SK-N-SH treated with all-trans-retinoic acid at 6 μM for 48 hours (cell line): ENCODE measurements around the gene SEMA4F.

Experiments used
- ATAC-seq: fragments of 200-7000 bp; cut with Tn5 transposase; 3 replicates; pipeline ENCODE4 v1.9.1; 2020; ENCODE audit warnings: mild to moderate bottlenecking, moderate library complexity
- ARNTL ChIP-seq: fragments of 450-650 bp; formaldehyde crosslinking; IDR thresholded peaks from 2 replicates; pipeline ENCODE4 v1.5.0; 2020; ENCODE audit warnings: low read depth, mild to moderate bottlenecking, moderate library complexity, borderline replicate concordance
- BACH2 ChIP-seq: fragments of 250-450 bp; sonication (Bioruptor Pico); IDR thresholded peaks from 2 replicates; pipeline ENCODE4 v1.9.0; 2021; ENCODE audit warnings: mild to moderate bottlenecking, borderline replicate concordance
- CREB5 ChIP-seq: fragments of 250-450 bp; sonication (Bioruptor Pico); IDR thresholded peaks from 2 replicates; pipeline ENCODE4 v1.5.1; 2020; ENCODE audit warnings: low read depth, mild to moderate bottlenecking, moderate library complexity
- CSDC2 ChIP-seq: fragments of 250-450 bp; sonication (Bioruptor Pico); IDR thresholded peaks from 2 replicates; pipeline ENCODE4 v1.5.0; 2020; ENCODE audit warnings: mild to moderate bottlenecking, moderate library complexity
- CSRNP3 ChIP-seq: fragments of 250-450 bp; sonication (Bioruptor Pico); IDR thresholded peaks from 2 replicates; pipeline ENCODE4 v1.5.1; 2021; ENCODE audit warnings: mild to moderate bottlenecking, moderate library complexity
- GLIS3 ChIP-seq: fragments of 250-450 bp; sonication (Bioruptor Pico); IDR thresholded peaks from 2 replicates; pipeline ENCODE4 v1.5.0; 2020; ENCODE audit warnings: mild to moderate bottlenecking, moderate library complexity
- ISL1 ChIP-seq: fragments of 250-450 bp; sonication (Bioruptor Pico); IDR thresholded peaks from 2 replicates; pipeline ENCODE4 v2.1.2; 2022; ENCODE audit warnings: mild to moderate bottlenecking, moderate library complexity
- PATZ1 ChIP-seq: fragments of 250-450 bp; sonication (Bioruptor Pico); IDR thresholded peaks from 2 replicates; pipeline ENCODE4 v1.8.0; 2020; ENCODE audit warnings: mild to moderate bottlenecking, moderate library complexity, borderline replicate concordance
- POU6F1 ChIP-seq: fragments of 250-450 bp; sonication (Bioruptor Pico); IDR thresholded peaks from 2 replicates; pipeline ENCODE4 v1.8.0; 2021; ENCODE audit warnings: low read depth, mild to moderate bottlenecking, moderate library complexity, borderline replicate concordance
- RARB ChIP-seq: fragments of 250-450 bp; sonication (Bioruptor Pico); IDR thresholded peaks from 2 replicates; pipeline ENCODE4 v1.8.0; 2021; ENCODE audit warnings: mild to moderate bottlenecking, moderate library complexity
- SNAI2 ChIP-seq: fragments of 250-450 bp; sonication (Bioruptor Pico); IDR thresholded peaks from 2 replicates; pipeline ENCODE4 v1.5.0; 2020; ENCODE audit warnings: mild to moderate bottlenecking, moderate library complexity
- TCF4 ChIP-seq: fragments of 250-450 bp; sonication (Bioruptor Pico); IDR thresholded peaks from 2 replicates; pipeline ENCODE4 v1.8.0; 2021; ENCODE audit warnings: mild to moderate bottlenecking, moderate library complexity, borderline replicate concordance
- TOX ChIP-seq: fragments of 250-450 bp; sonication (Bioruptor Pico); IDR thresholded peaks from 2 replicates; pipeline ENCODE4 v1.8.0; 2021; ENCODE audit warnings: mild to moderate bottlenecking, moderate library complexity, borderline replicate concordance
- TSHZ2 ChIP-seq: fragments of 250-450 bp; sonication (Bioruptor Pico); IDR thresholded peaks from 2 replicates; pipeline ENCODE4 v1.5.0; 2020; ENCODE audit warnings: mild to moderate bottlenecking, moderate library complexity
- ZFP3 ChIP-seq: fragments of 250-450 bp; sonication (Bioruptor Pico); IDR thresholded peaks from 2 replicates; pipeline ENCODE4 v1.5.0; 2020; ENCODE audit warnings: mild to moderate bottlenecking, moderate library complexity
- ZFP30 ChIP-seq: fragments of 450-650 bp; formaldehyde crosslinking; IDR thresholded peaks from 2 replicates; pipeline ENCODE4 v1.5.0; 2022; ENCODE audit warnings: mild to moderate bottlenecking, moderate library complexity
- ZNF565 ChIP-seq: fragments of 450-650 bp; formaldehyde crosslinking; conservative IDR thresholded peaks from 2 replicates; pipeline ENCODE4 v1.5.0; 2020; ENCODE audit warnings: low read depth, mild to moderate bottlenecking, moderate library complexity
- ZNF70 ChIP-seq: fragments of 450-650 bp; formaldehyde crosslinking; IDR thresholded peaks from 2 replicates; pipeline ENCODE4 v1.5.0; 2020; ENCODE audit warnings: mild to moderate bottlenecking, moderate library complexity
- ZNF8 ChIP-seq: fragments of 450-650 bp; formaldehyde crosslinking; IDR thresholded peaks from 2 replicates; pipeline ENCODE4 v1.5.0; 2020; ENCODE audit warnings: mild to moderate bottlenecking, moderate library complexity

SEMA4F gene

GRCh38 chr2:74658516-74658915 is 4.5 kb downstream of the SEMA4F start:
- ATAC-seq: no peak
- no peak for TF ChIP-seq GLIS3 (CRISPR knock-in tag)
- no peak for TF ChIP-seq RARB (CRISPR knock-in tag)
- no peak for TF ChIP-seq ZNF70 (CRISPR knock-in tag)
- no peak for TF ChIP-seq ZFP3 (CRISPR knock-in tag)
- no peak for TF ChIP-seq PATZ1 (CRISPR knock-in tag)
- no peak for TF ChIP-seq ZNF565 (CRISPR knock-in tag)
- no peak for TF ChIP-seq TSHZ2
- no peak for TF ChIP-seq ZFP30
- no peak for TF ChIP-seq TOX (CRISPR knock-in tag)
- no peak for TF ChIP-seq CSDC2 (CRISPR knock-in tag)
- no peak for TF ChIP-seq CREB5
- TF ChIP-seq CSRNP3 (CRISPR knock-in tag): no peak
- no peak for TF ChIP-seq ARNTL
- TF ChIP-seq POU6F1: no peak
- no peak for TF ChIP-seq SNAI2 (CRISPR knock-in tag)
- no peak for TF ChIP-seq BACH2 (CRISPR knock-in tag)
- no peak for TF ChIP-seq ZNF8 (CRISPR knock-in tag)

- no peak for ATAC-seq
- no peak for TF ChIP-seq ZNF70 (CRISPR knock-in tag)
Observed at GRCh38 chr2:74659462-74659861, 5.4 kb downstream of the SEMA4F start.

- TF ChIP-seq CSRNP3 (CRISPR knock-in tag) (no peak), ZNF565 (CRISPR knock-in tag) (no peak), ZNF70 (CRISPR knock-in tag) (no peak), RARB (CRISPR knock-in tag) (no peak), TCF4 (CRISPR knock-in tag) (no peak), ZFP30 (no peak), CSDC2 (CRISPR knock-in tag) (no peak), ISL1 (no peak)
- ATAC-seq: no peak
Observed at GRCh38 chr2:74668087-74668486, 14.0 kb downstream of the SEMA4F start.
